Keratinocyte (primary cell): ENCODE measurements around the gene BICD1. TPM values are rescaled to one million over a fixed set of nuclear protein-coding genes. Genes with fewer than 3 reads are reported as not detected.

Experiments
- DNase-seq: peaks from one replicate; pipeline ENCODE4 v3.0.0-alpha.2; 2011; ENCODE audit warnings: low read depth, missing footprints, low spot score
- FAIRE-seq: peaks from 2 replicates; lab custom pipeline; 2011; peaks lifted over from hg19 to GRCh38; lab: Jason Lieb, UNC
- H2AFZ ChIP-seq: 2 replicates; pipeline ENCODE4 v1.6.0; 2012; ENCODE audit warnings: low read length, control low read depth, inconsistent platforms; ENCODE audit not compliant: control insufficient read depth
- H3K27ac ChIP-seq: 2 replicates; pipeline ENCODE4 v1.5.1; 2011; ENCODE audit warnings: low read length; ENCODE audit not compliant: control insufficient read depth, insufficient read depth
- H3K27me3 ChIP-seq: 3 replicates; pipeline ENCODE4 v1.6.0; 2011; ENCODE audit warnings: low read length; ENCODE audit not compliant: control insufficient read depth, insufficient read depth; ENCODE audit errors: extremely low read depth
- H3K36me3 ChIP-seq, 2 experiments: 2 replicates in 1 of 2; 3 replicates in 1 of 2; pipeline ENCODE4 v1.5.1; 2011; ENCODE audit warnings: low read length in 2 of 2, mild to moderate bottlenecking in 1 of 2; ENCODE audit not compliant: control insufficient read depth in 2 of 2, insufficient read depth in 2 of 2; ENCODE audit errors: extremely low read depth in 1 of 2
- H3K4me1 ChIP-seq: 3 replicates; pipeline ENCODE4 v1.5.1; 2011; ENCODE audit warnings: low read length; ENCODE audit not compliant: control insufficient read depth, insufficient read depth; ENCODE audit errors: extremely low read depth
- H3K4me2 ChIP-seq: 3 replicates; pipeline ENCODE4 v1.6.0; 2011; ENCODE audit warnings: low read depth, low read length; ENCODE audit not compliant: control insufficient read depth, insufficient read depth; ENCODE audit errors: extremely low read depth
- H3K4me3 ChIP-seq, 3 experiments: fragments of 200-600 bp in 1 of 3; sonication (generic) in 1 of 3; 2 replicates in 2 of 3; 3 replicates in 1 of 3; pipeline ENCODE4 v1.5.1; 2011 to 2016; ENCODE audit warnings: low read length in 3 of 3, mild to moderate bottlenecking in 3 of 3, control low read depth in 2 of 3, inconsistent platforms in 1 of 3, low read depth in 1 of 3, mixed read lengths in 1 of 3, mixed run types in 1 of 3, moderate library complexity in 1 of 3; ENCODE audit not compliant: control insufficient read depth in 2 of 3, insufficient read depth in 2 of 3; ENCODE audit errors: extremely low read depth in 1 of 3
- H3K79me2 ChIP-seq: 2 replicates; pipeline ENCODE4 v1.6.0; 2012; ENCODE audit warnings: low read length; ENCODE audit not compliant: control insufficient read depth, insufficient read depth
- H3K9ac ChIP-seq: 3 replicates; pipeline ENCODE4 v1.6.0; 2011; ENCODE audit warnings: low read length; ENCODE audit not compliant: control insufficient read depth, insufficient read depth; ENCODE audit errors: extremely low read depth
- H3K9me1 ChIP-seq: 3 replicates; pipeline ENCODE4 v1.6.0; 2011; ENCODE audit warnings: low read length; ENCODE audit not compliant: control insufficient read depth, insufficient read depth; ENCODE audit errors: extremely low read depth
- H3K9me3 ChIP-seq: 2 replicates; pipeline ENCODE4 v1.5.1; 2012; ENCODE audit warnings: low read depth, low read length; ENCODE audit not compliant: control insufficient read depth
- H4K20me1 ChIP-seq: 3 replicates; pipeline ENCODE4 v1.6.0; 2011; ENCODE audit warnings: low read length; ENCODE audit not compliant: control insufficient read depth, insufficient read depth; ENCODE audit errors: extremely low read depth
- CTCF ChIP-seq, 3 experiments: IDR thresholded peaks in 1 of 3; conservative IDR thresholded peaks in 1 of 3; optimal IDR thresholded peaks in 1 of 3; 2 replicates in 2 of 3; 3 replicates in 1 of 3; pipeline versions ENCODE3 to v1.5.1; 2011; ENCODE audit warnings: low read length in 3 of 3, mild to moderate bottlenecking in 3 of 3, moderate library complexity in 2 of 3, control low read depth in 1 of 3, inconsistent platforms in 1 of 3; ENCODE audit not compliant: insufficient read depth in 2 of 3; ENCODE audit errors: extremely low read depth in 1 of 3
- EZH2 ChIP-seq: IDR thresholded peaks from one replicate; pipeline ENCODE4 v1.6.1; 2012; ENCODE audit warnings: inconsistent platforms, mild to moderate bottlenecking, low read length, moderate library complexity
- dilution Hi-C: fragments of 300-500 bp; cut with MboI; formaldehyde crosslinking; loops from one replicate; pipeline ENCODE4 v1.7.0; 2020; ENCODE audit warnings: low sequenced_read_pairs; ENCODE audit not compliant: extremely low pct_ligation_motif_present
- polyA plus RNA-seq, 5 experiments: library from polyadenylated mRNA; depleted of rRNA in 3 of 5; stranded (reverse) in 3 of 5; stranded (forward) in 1 of 5; unstranded in 1 of 5; fragments of >200 nt; gene quantifications; 1 replicate in 1 of 5; 2 replicates in 3 of 5; 3 replicates in 1 of 5; pipeline versions ENCODE4 v1.2.1 to v1.2.3, GENCODE V29; 2011 to 2012; ENCODE audit warnings: missing spikeins in 2 of 5, low read depth in 1 of 5, low replicate concordance in 1 of 5

BICD1 gene
- polyA plus RNA-seq, 1 donor (not counting 4 experiments of a cell fraction or from before 2014, with no cell fraction given): 10.2 TPM

GRCh38 chr12:32397696-32398095 lies 291.0 kb downstream of the BICD1 start:
- no peaks in the 10 kb centered on the region for H3K9me1 ChIP-seq
- dilution Hi-C loops: no loop called here
- no peak for FAIRE-seq
- H2AFZ ChIP-seq: no peak overlapping the region
- no peak for DNase-seq
- TF ChIP-seq EZH2 (no peak), CTCF (optimal IDR thresholded peaks at IDR 0.05 in 1 of 3, IDR thresholded peaks at IDR 0.05 in 1 of 3, conservative IDR thresholded peaks at IDR 0.05 in 1 of 3; ENCODE audit: extremely low read depth in 1 of 3, insufficient read depth in 2 of 3, low read length in 3 of 3) (no peak)
- H3K4me1 ChIP-seq: peaks cover 4% of the 10 kb centered on the region
- peaks cover 0 to 1% of the 10 kb centered on the region in 2 experiments for H3K36me3 ChIP-seq
- peaks cover 25% of the 10 kb centered on the region for H3K79me2 ChIP-seq
- H3K9me3 ChIP-seq: no peaks in the 10 kb centered on the region
- H3K4me2 ChIP-seq: no peak overlapping the region
- H3K27me3 ChIP-seq: no peaks in the 10 kb centered on the region
- no peak overlapping the region for H3K4me3 ChIP-seq
- H3K9ac ChIP-seq: no peak overlapping the region
- H4K20me1 ChIP-seq: no peaks in the 10 kb centered on the region
- no peak overlapping the region for H3K27ac ChIP-seq

GRCh38 chr12:32398181-32398580 lies 291.5 kb downstream of the BICD1 start:
- H3K4me1 ChIP-seq: peaks cover 4% of the 10 kb centered on the region
- no peak overlapping the region for H3K4me3 ChIP-seq
- peaks cover 30% of the 10 kb centered on the region for H3K79me2 ChIP-seq
- H3K9me3 ChIP-seq: no peaks in the 10 kb centered on the region
- H3K27me3 ChIP-seq: no peaks in the 10 kb centered on the region
- H3K36me3 ChIP-seq: peaks cover 0 to 2% of the 10 kb centered on the region in 2 experiments
- dilution Hi-C loops: no loop called here
- H4K20me1 ChIP-seq: no peaks in the 10 kb centered on the region
- FAIRE-seq (no peak), DNase-seq (no peak)
- no peaks in the 10 kb centered on the region for H3K9me1 ChIP-seq
- H3K4me2 ChIP-seq: no peak overlapping the region
- no peak overlapping the region for H3K27ac ChIP-seq
- TF ChIP-seq EZH2: no peak
- TF ChIP-seq CTCF (optimal IDR thresholded peaks at IDR 0.05 in 1 of 3, IDR thresholded peaks at IDR 0.05 in 1 of 3, conservative IDR thresholded peaks at IDR 0.05 in 1 of 3; ENCODE audit: extremely low read depth in 1 of 3, insufficient read depth in 2 of 3, low read length in 3 of 3): no peak
- H2AFZ ChIP-seq: no peak overlapping the region
- H3K9ac ChIP-seq: no peak overlapping the region
